Measurements from ENCODE around the gene MITF.
"Not testable (repeated sequence)": the region's sequence is repeated elsewhere in the genome, so short reads cannot be mapped to it uniquely, and the experiment has no call there.

Gene MITF

DNA sequence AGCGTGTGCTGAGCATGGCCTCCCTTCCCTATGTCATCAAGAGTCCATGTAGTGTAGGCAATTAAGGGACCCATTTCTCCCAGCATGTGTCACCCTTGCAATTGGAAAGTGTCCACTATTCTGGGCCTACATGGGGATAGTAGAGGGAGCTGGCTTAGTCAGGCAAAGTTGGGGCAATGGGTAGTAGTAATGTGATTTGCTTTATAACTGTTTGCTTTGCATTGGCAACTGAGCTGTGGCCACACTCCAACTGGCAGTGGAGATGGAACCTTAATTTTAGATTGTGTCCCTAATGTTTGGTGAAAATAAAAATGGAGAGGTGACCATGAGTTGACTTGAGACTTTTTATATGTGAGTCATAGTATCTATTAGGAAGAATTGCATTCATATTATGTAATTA, 162.5 kb downstream of the MITF start:
- no peak overlapping the region for H3K4me3 Mint-ChIP-seq
- H3K4me1 Mint-ChIP-seq: no peaks in the 10 kb centered on the region
- no peak overlapping the region for H3K27ac Mint-ChIP-seq
- no peak for ATAC-seq
- no peak for DNase-seq (ENCODE audit: low spot score in 2 of 2)
- H3K9me3 Mint-ChIP-seq: no peaks in the 10 kb centered on the region
- H3K36me3 Mint-ChIP-seq: no peaks in the 10 kb centered on the region

GRCh38 chr3:69902386-69902785, 163.1 kb downstream of the MITF start:
- DNase-seq (ENCODE audit: low spot score in 2 of 2): no peak

GRCh38 chr3:69906351-69906966, 167.2 kb downstream of the MITF start:
- H3K9me3 Mint-ChIP-seq: peaks cover 7% of the 10 kb centered on the region
- ATAC-seq: no peak
- no peak for DNase-seq (ENCODE audit: low spot score in 2 of 2)
- H3K36me3 Mint-ChIP-seq: no peaks in the 10 kb centered on the region
- H3K27ac Mint-ChIP-seq: no peak overlapping the region
- H3K4me1 Mint-ChIP-seq: no peaks in the 10 kb centered on the region
- no peak overlapping the region for H3K4me3 Mint-ChIP-seq

More at GRCh38 chr3:69902386-69902785, 163.1 kb downstream of the MITF start:
- ATAC-seq: no peak
- H3K4me3 Mint-ChIP-seq: no peak overlapping the region
- no peaks in the 10 kb centered on the region for H3K4me1 Mint-ChIP-seq
- H3K9me3 Mint-ChIP-seq: no peaks in the 10 kb centered on the region
- no peak overlapping the region for H3K27ac Mint-ChIP-seq
- no peaks in the 10 kb centered on the region for H3K36me3 Mint-ChIP-seq

DNA sequence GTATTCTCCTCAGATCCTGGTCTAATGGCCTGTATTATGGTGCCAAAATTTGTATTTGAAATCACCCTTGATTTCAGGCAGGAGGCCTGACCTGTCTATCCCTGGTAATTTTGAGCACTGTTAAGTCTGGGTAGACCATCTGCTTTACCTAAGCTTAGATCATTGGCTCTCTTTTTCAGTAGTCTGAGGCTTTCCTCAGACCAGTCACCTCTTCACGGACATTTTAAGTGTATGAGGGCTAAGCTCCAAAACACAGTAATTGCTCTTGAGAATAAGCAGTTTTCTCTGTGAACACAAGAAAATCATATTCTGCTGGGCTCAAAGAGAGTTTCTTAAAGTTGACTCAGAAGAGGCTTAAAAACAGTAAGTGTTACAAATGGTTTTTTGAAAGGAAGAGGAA, 168.3 kb downstream of the MITF start:
- DNase-seq (ENCODE audit: low spot score in 2 of 2) (no peak), ATAC-seq (no peak)
- Mint-ChIP-seq H3K4me3 (no peak overlapping the region), H3K9me3 (peaks cover 7% of the 10 kb centered on the region), H3K4me1 (no peaks in the 10 kb centered on the region), H3K27ac (no peak overlapping the region), H3K36me3 (no peaks in the 10 kb centered on the region)

DNA sequence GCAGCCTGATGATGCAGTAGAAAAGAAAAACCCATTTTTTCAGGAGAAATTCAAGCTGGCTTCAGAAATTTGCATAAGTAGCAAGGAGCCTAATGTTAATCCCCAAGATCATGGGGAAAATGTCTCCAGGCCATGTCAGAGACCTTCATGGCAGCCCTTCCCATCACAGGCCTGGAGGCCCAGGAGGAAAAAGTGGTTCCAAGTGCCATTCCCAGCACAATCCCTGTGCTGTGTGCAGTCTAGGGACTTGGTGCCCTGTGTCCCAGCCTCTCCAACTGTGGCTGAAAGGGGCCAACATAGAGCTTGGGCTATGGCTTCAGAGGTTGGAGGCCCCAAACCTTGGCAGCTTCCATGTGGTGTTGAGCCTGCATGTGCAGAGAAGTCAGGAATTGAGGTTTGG, 170.6 kb downstream of the MITF start:
- H3K27ac Mint-ChIP-seq; H3K9me3 Mint-ChIP-seq; ATAC-seq; H3K4me3 Mint-ChIP-seq; H3K4me1 Mint-ChIP-seq; DNase-seq (ENCODE audit: low spot score in 2 of 2); H3K36me3 Mint-ChIP-seq: not testable (repeated sequence)

DNA sequence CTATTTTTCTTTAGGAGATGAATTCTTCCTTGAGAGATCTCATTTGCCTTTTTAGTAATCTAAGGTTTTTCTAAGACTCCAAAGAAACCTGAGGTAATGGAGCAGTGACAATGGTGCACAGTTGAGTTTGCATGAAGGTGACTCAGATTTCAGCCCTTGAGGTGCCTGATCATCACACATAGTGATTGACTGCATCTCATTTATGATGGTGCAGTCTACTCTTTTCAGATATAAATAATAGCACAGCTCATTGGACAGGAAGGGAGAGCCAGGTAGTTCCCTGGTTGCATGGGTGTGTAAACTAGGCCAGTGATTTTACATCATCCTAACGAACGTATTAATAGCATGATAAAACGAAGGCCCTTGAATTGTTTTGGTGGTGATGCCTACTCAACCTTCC, 174.2 kb downstream of the MITF start:
- Mint-ChIP-seq H3K9me3 (peaks cover 7% of the 10 kb centered on the region), H3K36me3 (no peaks in the 10 kb centered on the region)
- no peak for DNase-seq (ENCODE audit: low spot score in 2 of 2)

GRCh38 chr3:69914395-69914794, 175.1 kb downstream of the MITF start:
- no peak overlapping the region for H3K27ac Mint-ChIP-seq
- no peak overlapping the region for H3K4me3 Mint-ChIP-seq
- DNase-seq (ENCODE audit: low spot score in 2 of 2): no peak
- no peaks in the 10 kb centered on the region for H3K4me1 Mint-ChIP-seq
- ATAC-seq: no peak
- H3K9me3 Mint-ChIP-seq: peaks cover 7% of the 10 kb centered on the region
- no peaks in the 10 kb centered on the region for H3K36me3 Mint-ChIP-seq

More for the DNA sequence above, 174.2 kb downstream of the MITF start:
- no peak for ATAC-seq
- Mint-ChIP-seq H3K27ac (no peak overlapping the region), H3K4me1 (no peaks in the 10 kb centered on the region), H3K4me3 (no peak overlapping the region)

GRCh38 chr3:69915726-69916125, 176.5 kb downstream of the MITF start:
- Mint-ChIP-seq H3K36me3 (no peaks in the 10 kb centered on the region), H3K27ac (no peak overlapping the region), H3K4me1 (no peaks in the 10 kb centered on the region), H3K9me3 (peaks cover 8% of the 10 kb centered on the region), H3K4me3 (no peak overlapping the region)
- ATAC-seq (no peak), DNase-seq (ENCODE audit: low spot score in 2 of 2) (no peak)

- not testable (repeated sequence) for H3K4me3 Mint-ChIP-seq; H3K9me3 Mint-ChIP-seq; ATAC-seq; H3K36me3 Mint-ChIP-seq; H3K4me1 Mint-ChIP-seq; DNase-seq (ENCODE audit: low spot score in 2 of 2); H3K27ac Mint-ChIP-seq
Measured at GRCh38 chr3:69920009-69920408, 180.7 kb downstream of the MITF start.

DNA sequence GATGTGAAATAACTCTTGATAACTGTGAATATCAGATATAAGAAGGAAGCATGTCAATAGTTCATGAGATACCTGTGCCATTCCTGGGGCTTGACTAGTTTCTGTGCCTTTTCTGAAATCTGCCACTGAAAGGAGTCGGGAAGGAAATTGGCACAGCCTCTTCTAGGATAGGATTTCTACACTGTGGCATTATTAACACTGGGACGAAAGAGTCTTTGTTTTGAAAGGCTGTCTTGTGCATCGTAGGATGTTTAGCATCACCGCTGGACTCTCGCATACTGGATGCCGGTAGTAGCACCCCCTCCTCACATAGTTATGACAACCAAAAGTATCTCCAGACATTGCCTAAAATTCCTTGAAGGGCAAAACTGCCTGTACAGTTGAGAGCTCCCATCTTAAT, 182.4 kb downstream of the MITF start:
- no peak overlapping the region for H3K4me3 Mint-ChIP-seq
- no peak for DNase-seq (ENCODE audit: low spot score in 2 of 2)
- peaks cover 4% of the 10 kb centered on the region for H3K9me3 Mint-ChIP-seq
- no peak overlapping the region for H3K27ac Mint-ChIP-seq
- ATAC-seq: no peak
- H3K4me1 Mint-ChIP-seq: no peaks in the 10 kb centered on the region
- H3K36me3 Mint-ChIP-seq: no peaks in the 10 kb centered on the region

GRCh38 chr3:69922521-69923000, 183.3 kb downstream of the MITF start:
- no peaks in the 10 kb centered on the region for H3K4me1 Mint-ChIP-seq
- no peak overlapping the region for H3K4me3 Mint-ChIP-seq
- peaks cover 4% of the 10 kb centered on the region for H3K9me3 Mint-ChIP-seq
- ATAC-seq (no peak), DNase-seq (ENCODE audit: low spot score in 2 of 2) (no peak)
- no peaks in the 10 kb centered on the region for H3K36me3 Mint-ChIP-seq
- H3K27ac Mint-ChIP-seq: no peak overlapping the region

DNA sequence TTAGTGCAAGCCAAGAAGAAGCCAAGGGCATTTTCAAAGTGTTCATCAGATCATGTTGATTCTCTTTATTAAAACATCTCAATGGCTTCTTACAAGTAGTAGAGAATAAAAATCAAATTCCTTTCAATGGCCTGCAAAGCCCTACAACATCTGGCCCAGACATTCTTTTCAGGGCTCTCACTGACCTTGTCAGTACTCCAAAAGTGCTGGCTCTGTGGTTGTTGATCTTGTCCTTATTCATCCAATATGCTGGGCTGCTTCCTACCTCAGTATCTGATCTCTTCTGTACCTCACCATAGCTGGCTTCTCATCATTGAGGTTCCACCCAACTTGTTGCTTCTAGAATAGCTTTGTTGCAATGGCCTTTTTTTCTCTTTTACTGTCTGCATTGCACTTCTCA, 186.2 kb downstream of the MITF start:
- ATAC-seq: no peak
- H3K4me3 Mint-ChIP-seq: no peak overlapping the region
- H3K4me1 Mint-ChIP-seq: no peaks in the 10 kb centered on the region
- DNase-seq (ENCODE audit: low spot score in 2 of 2): no peak
- no peak overlapping the region for H3K27ac Mint-ChIP-seq
- H3K36me3 Mint-ChIP-seq: no peaks in the 10 kb centered on the region
- peaks cover 5% of the 10 kb centered on the region for H3K9me3 Mint-ChIP-seq

DNA sequence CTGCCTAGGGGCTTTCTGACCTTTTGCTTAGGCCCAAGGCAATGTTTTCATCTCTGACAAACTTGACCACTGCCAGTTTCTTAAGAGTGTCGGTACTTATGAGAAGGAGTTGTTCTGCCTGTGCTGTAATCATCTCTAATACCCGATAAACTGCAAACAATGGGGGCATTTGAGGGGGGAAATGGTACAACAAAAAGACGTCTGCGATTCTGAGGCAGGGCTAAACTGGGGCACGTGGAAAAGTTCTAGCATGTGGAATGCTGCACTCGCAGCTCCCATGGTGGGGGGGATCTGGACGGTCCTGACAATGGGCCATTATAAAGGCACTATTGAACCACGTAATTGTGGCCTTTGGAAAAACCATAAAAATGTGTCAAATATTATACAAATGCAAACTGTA, 187.1 kb downstream of the MITF start:
- Mint-ChIP-seq H3K9me3 (peaks cover 2% of the 10 kb centered on the region), H3K4me1 (no peaks in the 10 kb centered on the region), H3K27ac (no peak overlapping the region), H3K36me3 (no peaks in the 10 kb centered on the region), H3K4me3 (no peak overlapping the region)
- no peak for ATAC-seq
- no peak for DNase-seq (ENCODE audit: low spot score in 2 of 2)

GRCh38 chr3:69927571-69927970, 188.3 kb downstream of the MITF start:
- Mint-ChIP-seq H3K36me3 (no peaks in the 10 kb centered on the region), H3K4me1 (no peaks in the 10 kb centered on the region), H3K9me3 (peaks cover 2% of the 10 kb centered on the region), H3K27ac (no peak overlapping the region), H3K4me3 (no peak overlapping the region)
- DNase-seq (ENCODE audit: low spot score in 2 of 2) (no peak), ATAC-seq (no peak)

DNA sequence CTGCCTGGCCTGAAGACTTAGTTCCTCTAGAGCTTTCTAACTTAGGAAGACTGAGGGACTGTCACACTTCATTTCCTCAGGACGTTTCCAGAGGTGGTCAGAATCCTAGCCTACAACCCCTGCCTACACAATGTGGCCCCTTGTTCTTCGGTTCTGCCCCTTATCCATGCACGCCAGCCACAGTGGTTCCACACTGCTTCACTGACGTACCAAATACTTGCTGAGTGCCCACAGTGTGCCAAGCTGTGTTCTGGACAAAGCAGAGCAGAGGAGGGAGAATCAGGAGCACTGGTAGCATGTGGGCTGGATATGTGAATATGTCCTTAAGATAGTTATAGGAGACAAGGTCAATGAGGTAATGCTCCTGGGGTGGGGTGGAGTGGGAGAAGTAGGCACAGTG, 189.8 kb downstream of the MITF start:
- H3K9me3 Mint-ChIP-seq: peaks cover 2% of the 10 kb centered on the region
- ATAC-seq (no peak), DNase-seq (ENCODE audit: low spot score in 2 of 2) (no peak)
- no peak overlapping the region for H3K27ac Mint-ChIP-seq
- H3K36me3 Mint-ChIP-seq: no peaks in the 10 kb centered on the region
- no peak overlapping the region for H3K4me3 Mint-ChIP-seq
- no peaks in the 10 kb centered on the region for H3K4me1 Mint-ChIP-seq

DNA sequence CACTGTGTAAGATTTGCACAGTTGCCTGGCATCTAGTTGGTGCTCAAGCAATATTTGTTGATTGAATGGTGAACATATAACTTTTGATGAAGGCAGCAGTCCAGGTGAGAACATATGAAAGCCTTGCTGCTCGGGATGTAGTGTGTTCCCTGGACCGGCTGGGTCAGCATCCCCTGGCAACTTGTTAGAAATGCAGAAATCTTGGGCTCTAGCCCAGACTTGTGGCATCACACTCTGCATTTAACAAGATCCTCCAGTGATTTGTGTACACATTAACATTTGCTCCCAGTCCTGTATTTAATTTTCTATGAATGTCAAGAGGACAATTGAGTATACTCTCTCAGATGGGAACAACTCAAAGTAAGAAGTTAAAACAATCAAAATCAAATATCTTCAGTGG, 191.3 kb downstream of the MITF start:
- DNase-seq (ENCODE audit: low spot score in 2 of 2) (no peak), ATAC-seq (no peak)
- Mint-ChIP-seq H3K9me3 (peaks cover 2% of the 10 kb centered on the region), H3K36me3 (no peaks in the 10 kb centered on the region), H3K4me1 (no peaks in the 10 kb centered on the region), H3K4me3 (no peak overlapping the region), H3K27ac (no peak overlapping the region)

DNA sequence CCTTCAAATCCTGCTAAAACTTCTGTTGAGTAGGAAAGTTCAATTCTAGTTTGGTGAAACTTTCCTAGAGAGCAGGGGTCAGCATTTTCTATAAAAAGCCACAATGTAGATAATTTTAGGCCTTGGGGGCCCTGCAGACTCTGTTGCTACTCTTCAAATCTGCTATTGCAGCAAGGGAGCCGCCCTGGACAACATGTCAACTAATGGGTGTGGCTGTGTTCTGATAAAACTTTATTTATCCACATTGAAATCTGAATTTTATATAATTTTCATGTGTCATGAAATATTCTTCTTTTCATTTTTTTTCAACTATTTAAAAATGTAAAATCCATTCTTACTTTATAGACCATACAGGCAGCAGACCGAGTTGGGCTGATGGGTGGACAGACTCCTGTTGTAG, 192.8 kb downstream of the MITF start:
- Mint-ChIP-seq H3K27ac (no peak overlapping the region), H3K4me1 (no peaks in the 10 kb centered on the region), H3K9me3 (peaks cover 2% of the 10 kb centered on the region), H3K36me3 (no peaks in the 10 kb centered on the region), H3K4me3 (no peak overlapping the region)
- no peak for ATAC-seq
- no peak for DNase-seq (ENCODE audit: low spot score in 2 of 2)
